ENCODE data around the gene SYTL3.

DNA sequence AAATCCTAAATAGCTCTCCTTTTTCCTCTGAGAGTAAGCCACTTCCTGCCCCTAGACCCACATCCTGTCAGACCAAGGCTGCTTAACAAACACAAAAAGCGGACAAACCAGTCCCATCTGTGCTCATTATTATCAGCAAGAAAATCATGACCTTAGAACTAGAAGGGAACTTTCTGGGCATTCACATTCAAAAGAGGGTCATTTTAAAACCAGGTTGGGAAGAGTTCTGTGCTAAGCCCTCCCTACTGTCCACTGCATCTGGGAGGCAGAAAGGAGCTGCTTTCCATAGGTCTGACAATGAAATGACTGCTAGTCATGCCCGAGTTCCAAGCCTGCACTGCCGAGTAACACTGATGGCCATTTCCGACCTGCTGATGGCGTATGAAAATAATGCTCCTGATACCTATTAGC lies 153.9 kb downstream of the SYTL3 start:
- TF ChIP-seq, protein P1, sequence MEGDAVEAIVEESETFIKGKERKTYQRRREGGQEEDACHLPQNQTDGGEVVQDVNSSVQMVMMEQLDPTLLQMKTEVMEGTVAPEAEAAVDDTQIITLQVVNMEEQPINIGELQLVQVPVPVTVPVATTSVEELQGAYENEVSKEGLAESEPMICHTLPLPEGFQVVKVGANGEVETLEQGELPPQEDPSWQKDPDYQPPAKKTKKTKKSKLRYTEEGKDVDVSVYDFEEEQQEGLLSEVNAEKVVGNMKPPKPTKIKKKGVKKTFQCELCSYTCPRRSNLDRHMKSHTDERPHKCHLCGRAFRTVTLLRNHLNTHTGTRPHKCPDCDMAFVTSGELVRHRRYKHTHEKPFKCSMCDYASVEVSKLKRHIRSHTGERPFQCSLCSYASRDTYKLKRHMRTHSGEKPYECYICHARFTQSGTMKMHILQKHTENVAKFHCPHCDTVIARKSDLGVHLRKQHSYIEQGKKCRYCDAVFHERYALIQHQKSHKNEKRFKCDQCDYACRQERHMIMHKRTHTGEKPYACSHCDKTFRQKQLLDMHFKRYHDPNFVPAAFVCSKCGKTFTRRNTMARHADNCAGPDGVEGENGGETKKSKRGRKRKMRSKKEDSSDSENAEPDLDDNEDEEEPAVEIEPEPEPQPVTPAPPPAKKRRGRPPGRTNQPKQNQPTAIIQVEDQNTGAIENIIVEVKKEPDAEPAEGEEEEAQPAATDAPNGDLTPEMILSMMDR (IDR thresholded peaks at IDR 0.05): no peak
- no peak for TF ChIP-seq EZH2 (IDR thresholded peaks at IDR 0.05; ENCODE audit: borderline replicate concordance, insufficient read depth, low read depth, low read length, poor library complexity, severe bottlenecking)

Data from B cell (primary cell).